Esophagus squamous epithelium (tissue), 5 donors: Measurements from ENCODE around the gene DUSP19. TPM values are rescaled to one million over a fixed set of nuclear protein-coding genes. Genes with fewer than 3 reads are reported as not detected.

Experiments
- DNase-seq: peaks from one replicate; lab custom pipeline; 2025; lab: John Stamatoyannopoulos, UW
- H3K27ac ChIP-seq, 4 donors: fragments of 200-600 bp; sonication (generic); one replicate each; pipeline ENCODE4 v1.5.1; 2016 to 2019; ENCODE audit warnings: mild to moderate bottlenecking in 1 of 4
- H3K27me3 ChIP-seq, 4 donors: fragments of 200-600 bp; sonication (generic); 1 replicate in 3 of 4; 2 replicates in 1 of 4; pipeline versions ENCODE4 v1.5.1 to v1.6.0; 2017 to 2021; ENCODE audit warnings: antibody characterized with exemption in 1 of 4
- H3K36me3 ChIP-seq, 3 donors: fragments of 200-600 bp; sonication (generic); one replicate each; pipeline ENCODE4 v1.5.1; 2016 to 2019
- H3K4me1 ChIP-seq, 3 donors: fragments of 200-600 bp; sonication (generic); one replicate each; pipeline ENCODE4 v1.5.1; 2017 to 2019
- H3K4me3 ChIP-seq, 4 donors: fragments of 200-600 bp; sonication (generic); 1 replicate in 3 of 4; 2 replicates in 1 of 4; pipeline ENCODE4 v1.5.1; 2016 to 2019; ENCODE audit warnings: mild to moderate bottlenecking in 2 of 4, moderate library complexity in 1 of 4
- H3K9me3 ChIP-seq, 3 donors: fragments of 200-600 bp; sonication (generic); one replicate each; pipeline ENCODE4 v1.5.1; 2016 to 2019
- CTCF ChIP-seq, 6 experiments: fragments of 450-650 bp in 4 of 6; fragments of 200-600 bp in 2 of 6; sonication (generic) in 2 of 6; IDR thresholded peaks; one replicate each; pipeline ENCODE4 v1.5.1; 2016 to 2019; ENCODE audit warnings: antibody characterized with exemption in 6 of 6, mild to moderate bottlenecking in 4 of 6, moderate library complexity in 4 of 6
- POLR2A ChIP-seq, 4 donors: fragments of 450-650 bp; IDR thresholded peaks; one replicate each; pipeline ENCODE4 v1.6.1; 2017; ENCODE audit warnings: antibody characterized with exemption in 4 of 4, mild to moderate bottlenecking in 4 of 4, moderate library complexity in 3 of 4
- WGBS, 2 donors: methylation state at CpG; one replicate each; pipeline ENCODE4 v1.1.5; 2018; 5-methylcytosine and 5-hydroxymethylcytosine counted together
- intact Hi-C: fragments of 100-400 bp; cut with DNase I; formaldehyde crosslinking; loops from one replicate; pipeline ENCODE4 v1.15.0; 2022
- total RNA-seq, 4 donors: library from RNA; depleted of rRNA; stranded (reverse); fragments of >200 nt; gene quantifications; one replicate each; pipeline ENCODE4 v1.1.0, GENCODE V29; 2016
- donor health status: DM: yes; HTN: yes; CAD: no.

Gene DUSP19
- total RNA-seq, result 1 to 10 TPM in 2 of 4 donors, under 1 TPM in 2; 0.27 to 1.5 (median 0.86) TPM

- Histone ChIP-seq H3K27me3 (no peaks in the 10 kb centered on the region), H3K4me3 (peak within 1 kb of the TSS; percentile 38 to 80 (median 58)), H3K4me1 (peaks cover 0 to 25% (median 4%) of the 10 kb centered on the region in 3 donors), H3K36me3 (no peaks in the 10 kb centered on the region), H3K27ac (peak within 1 kb of the TSS; percentile 64 to 89 (median 86)), H3K9me3 (no peaks in the 10 kb centered on the region)
- WGBS, 2 donors, result 0 to 2% methylated on average over 20 of the region's 20 CpGs
- intact Hi-C loops, result no loop called here
- TF ChIP-seq POLR2A (IDR thresholded peaks at IDR 0.05) (peak in 2 of 4 donors; percentile 65 to 69), CTCF (IDR thresholded peaks at IDR 0.05) (no peak)
- DNase-seq, result no peak
These were observed at the start of gene DUSP19 for GRCh38 chr2:183078464-183079138. TSS of gene DUSP19 (plus strand) at chr2:183078747. CDS start at chr2:183078934, 187 bp downstream.

GRCh38 chr2:183029219-183029618 is 49.3 kb upstream of the DUSP19 start:
- 89 to 100% methylated on average over 2 of the region's 2 CpGs for WGBS, 2 donors
- no peaks in the 10 kb centered on the region for H3K27me3 ChIP-seq
- H3K4me3 ChIP-seq, result no peak overlapping the region
- H3K9me3 ChIP-seq, result no peaks in the 10 kb centered on the region
- no peaks in the 10 kb centered on the region for H3K36me3 ChIP-seq
- intact Hi-C loops, result no loop called here
- no peak overlapping the region for H3K27ac ChIP-seq
- TF ChIP-seq CTCF (IDR thresholded peaks at IDR 0.05), result no peak
- TF ChIP-seq POLR2A (IDR thresholded peaks at IDR 0.05), result no peak
- peaks cover 3 to 80% (median 17%) of the 10 kb centered on the region in 3 donors for H3K4me1 ChIP-seq
- no peak for DNase-seq

GRCh38 chr2:183031911-183032794 is 46.4 kb upstream of the DUSP19 start:
- no peaks in the 10 kb centered on the region for H3K27me3 ChIP-seq
- H3K36me3 ChIP-seq, result no peaks in the 10 kb centered on the region
- peak overlapping the region in 1 of 4 donors; percentile 23 for H3K27ac ChIP-seq
- no peak for DNase-seq
- no peak for TF ChIP-seq POLR2A (IDR thresholded peaks at IDR 0.05)
- TF ChIP-seq CTCF (IDR thresholded peaks at IDR 0.05), result no peak
- intact Hi-C loops, result no loop called here
- no peaks in the 10 kb centered on the region for H3K9me3 ChIP-seq
- peaks cover 8 to 84% (median 33%) of the 10 kb centered on the region in 3 donors for H3K4me1 ChIP-seq
- H3K4me3 ChIP-seq, result no peak overlapping the region
- 69 to 72% methylated on average over 4 of the region's 4 CpGs for WGBS, 2 donors

- peaks cover 8 to 81% (median 33%) of the 10 kb centered on the region in 3 donors for H3K4me1 ChIP-seq
- no peaks in the 10 kb centered on the region for H3K36me3 ChIP-seq
- no peak for DNase-seq
- intact Hi-C loops, result no loop called here
- H3K9me3 ChIP-seq, result no peaks in the 10 kb centered on the region
- H3K4me3 ChIP-seq, result no peak overlapping the region
- TF ChIP-seq POLR2A (IDR thresholded peaks at IDR 0.05) (no peak), CTCF (IDR thresholded peaks at IDR 0.05) (no peak)
- peak overlapping the region in 2 of 4 donors; percentile 17 to 97 for H3K27ac ChIP-seq
- WGBS, 2 donors, result 55 to 72% methylated on average over 1 of the region's 1 CpG
- H3K27me3 ChIP-seq, result no peaks in the 10 kb centered on the region
These were observed 44.6 kb upstream of the DUSP19 start for GRCh38 chr2:183033951-183034350.

- WGBS, 2 donors, result 85 to 92% methylated on average over 1 of the region's 1 CpG
- no peak overlapping the region for H3K4me3 ChIP-seq
- H3K27me3 ChIP-seq, result no peaks in the 10 kb centered on the region
- TF ChIP-seq POLR2A (IDR thresholded peaks at IDR 0.05) (no peak), CTCF (IDR thresholded peaks at IDR 0.05) (no peak)
- H3K36me3 ChIP-seq, result no peaks in the 10 kb centered on the region
- no peaks in the 10 kb centered on the region for H3K9me3 ChIP-seq
- H3K4me1 ChIP-seq, result peaks cover 8 to 79% (median 33%) of the 10 kb centered on the region in 3 donors
- peak overlapping the region in 2 of 4 donors; percentile 17 to 97 for H3K27ac ChIP-seq
- DNase-seq, result no peak
- intact Hi-C loops, result no loop called here
These were observed 43.7 kb upstream of the DUSP19 start for GRCh38 chr2:183034806-183035205.
